ENCODE results near the gene USP28. TPM values are rescaled to one million over a fixed set of nuclear protein-coding genes. Genes with fewer than 3 reads are reported as not detected.
"Not testable (repeated sequence)": the region's sequence is repeated elsewhere in the genome, so short reads cannot be mapped to it uniquely, and the experiment has no call there.

Gene USP28
- total RNA-seq, 1 donor from 2014 or later: 30.9 TPM

- intact Hi-C loops (cut with micrococcal nuclease): loop anchor here (10.0 kb wide), 1 partner anchor 160 kb away; the partner anchor contains the start of gene ZBTB16
- H3K9me3 Mint-ChIP-seq: no peaks in the 10 kb centered on the region
- peaks cover 5% of the 10 kb centered on the region for H3K27me3 Mint-ChIP-seq (ENCODE audit: insufficient read depth)
- no peak overlapping the region for H3K4me3 Mint-ChIP-seq
- H3K4me1 Mint-ChIP-seq (ENCODE audit: low read depth): peaks cover 4% of the 10 kb centered on the region
- H3K36me3 Mint-ChIP-seq (ENCODE audit: low read depth): no peaks in the 10 kb centered on the region
- no peak overlapping the region for H3K27ac Mint-ChIP-seq
- DNase-seq (ENCODE audit: low spot score): no peak
Observed at GRCh38 chr11:113894421-113894996, 19.1 kb upstream of the USP28 start.

GRCh38 chr11:113888848-113889247, 13.5 kb upstream of the USP28 start:
- no peaks in the 10 kb centered on the region for H3K4me1 Mint-ChIP-seq (ENCODE audit: low read depth)
- no peaks in the 10 kb centered on the region for H3K36me3 Mint-ChIP-seq (ENCODE audit: low read depth)
- H3K27me3 Mint-ChIP-seq (ENCODE audit: insufficient read depth): no peaks in the 10 kb centered on the region
- DNase-seq (ENCODE audit: low spot score): no peak
- H3K27ac Mint-ChIP-seq: no peak overlapping the region
- intact Hi-C loops (cut with micrococcal nuclease): no loop called here
- H3K4me3 Mint-ChIP-seq: no peak overlapping the region
- H3K9me3 Mint-ChIP-seq: no peaks in the 10 kb centered on the region

GRCh38 chr11:113885897-113886296, 10.5 kb upstream of the USP28 start:
- intact Hi-C loops (cut with micrococcal nuclease): no loop called here
- Mint-ChIP-seq H3K27me3 (ENCODE audit: insufficient read depth) (peaks cover 7% of the 10 kb centered on the region), H3K9me3 (no peaks in the 10 kb centered on the region), H3K36me3 (ENCODE audit: low read depth) (no peaks in the 10 kb centered on the region), H3K4me3 (no peak overlapping the region), H3K27ac (no peak overlapping the region), H3K4me1 (ENCODE audit: low read depth) (no peaks in the 10 kb centered on the region)
- DNase-seq (ENCODE audit: low spot score): no peak

- no peaks in the 10 kb centered on the region for H3K4me1 Mint-ChIP-seq (ENCODE audit: low read depth)
- H3K4me3 Mint-ChIP-seq: no peak overlapping the region
- peaks cover 7% of the 10 kb centered on the region for H3K27me3 Mint-ChIP-seq (ENCODE audit: insufficient read depth)
- H3K27ac Mint-ChIP-seq: no peak overlapping the region
- intact Hi-C loops (cut with micrococcal nuclease): no loop called here
- H3K36me3 Mint-ChIP-seq (ENCODE audit: low read depth): no peaks in the 10 kb centered on the region
- DNase-seq (ENCODE audit: low spot score): no peak
- no peaks in the 10 kb centered on the region for H3K9me3 Mint-ChIP-seq
Observed at GRCh38 chr11:113884361-113884836, 9.0 kb upstream of the USP28 start.

- peaks cover 7% of the 10 kb centered on the region for H3K27me3 Mint-ChIP-seq (ENCODE audit: insufficient read depth)
- no peak overlapping the region for H3K4me3 Mint-ChIP-seq
- no peak for DNase-seq (ENCODE audit: low spot score)
- intact Hi-C loops (cut with micrococcal nuclease): no loop called here
- H3K27ac Mint-ChIP-seq: no peak overlapping the region
- H3K9me3 Mint-ChIP-seq: no peaks in the 10 kb centered on the region
- H3K4me1 Mint-ChIP-seq (ENCODE audit: low read depth): peaks cover 10% of the 10 kb centered on the region
- H3K36me3 Mint-ChIP-seq (ENCODE audit: low read depth): no peaks in the 10 kb centered on the region
Observed at GRCh38 chr11:113881856-113882255, 6.5 kb upstream of the USP28 start.

GRCh38 chr11:113880971-113881370, 5.6 kb upstream of the USP28 start:
- Mint-ChIP-seq H3K36me3 (ENCODE audit: low read depth) (no peaks in the 10 kb centered on the region), H3K4me1 (ENCODE audit: low read depth) (peaks cover 19% of the 10 kb centered on the region), H3K4me3 (no peak overlapping the region), H3K27ac (no peak overlapping the region), H3K27me3 (ENCODE audit: insufficient read depth) (peaks cover 7% of the 10 kb centered on the region), H3K9me3 (no peaks in the 10 kb centered on the region)
- intact Hi-C loops (cut with micrococcal nuclease): no loop called here
- DNase-seq (ENCODE audit: low spot score): no peak

- H3K27me3 Mint-ChIP-seq (ENCODE audit: insufficient read depth); H3K36me3 Mint-ChIP-seq (ENCODE audit: low read depth); H3K9me3 Mint-ChIP-seq; DNase-seq (ENCODE audit: low spot score); H3K27ac Mint-ChIP-seq; H3K4me3 Mint-ChIP-seq: not testable (repeated sequence)
- intact Hi-C loops (cut with micrococcal nuclease): loop anchor here (10.0 kb wide), 2 partner anchors 305 to 1945 kb away; partner anchors contain the start of gene DIXDC1
- H3K4me1 Mint-ChIP-seq (ENCODE audit: low read depth): peaks cover 27% of the 10 kb centered on the region
Observed at GRCh38 chr11:113879446-113879845, 4.1 kb upstream of the USP28 start.

- Mint-ChIP-seq H3K27ac (peak overlapping the region; percentile 47), H3K4me3 (peak overlapping the region; percentile 26), H3K9me3 (no peaks in the 10 kb centered on the region), H3K4me1 (ENCODE audit: low read depth) (peaks cover 42% of the 10 kb centered on the region), H3K27me3 (ENCODE audit: insufficient read depth) (peaks cover 4% of the 10 kb centered on the region), H3K36me3 (ENCODE audit: low read depth) (peaks cover 7% of the 10 kb centered on the region)
- no peak for DNase-seq (ENCODE audit: low spot score)
- intact Hi-C loops (cut with micrococcal nuclease): loop anchor here (2.0 to 10.0 kb wide), 3 partner anchors 307 to 1943 kb away; partner anchors contain the start of genes DIXDC1 and REXO2
Observed at GRCh38 chr11:113877670-113878055, 2.3 kb upstream of the USP28 start.

GRCh38 chr11:113876798-113877669, 1.7 kb upstream of the USP28 start:
- H3K9me3 Mint-ChIP-seq: no peaks in the 10 kb centered on the region
- H3K4me1 Mint-ChIP-seq (ENCODE audit: low read depth): peaks cover 48% of the 10 kb centered on the region
- H3K36me3 Mint-ChIP-seq (ENCODE audit: low read depth): peaks cover 11% of the 10 kb centered on the region
- H3K27ac Mint-ChIP-seq: peak overlapping the region; percentile 34
- intact Hi-C loops (cut with micrococcal nuclease): loop anchor here (1.0 to 10.0 kb wide), 4 partner anchors 308 to 1942 kb away; partner anchors contain the start of genes C11orf71, DIXDC1, RBM7 and REXO2
- H3K4me3 Mint-ChIP-seq: peak overlapping the region; percentile 98
- peaks cover 2% of the 10 kb centered on the region for H3K27me3 Mint-ChIP-seq (ENCODE audit: insufficient read depth)
- DNase-seq (ENCODE audit: low spot score): no peak

- no peaks in the 10 kb centered on the region for H3K9me3 Mint-ChIP-seq
- no peaks in the 10 kb centered on the region for H3K27me3 Mint-ChIP-seq (ENCODE audit: insufficient read depth)
- H3K4me3 Mint-ChIP-seq: peak overlapping the region; percentile 98
- intact Hi-C loops (cut with micrococcal nuclease): loop anchor here (1.0 to 10.0 kb wide), 4 partner anchors 309 to 1941 kb away; partner anchors contain the start of genes C11orf71, DIXDC1, RBM7 and REXO2
- peaks cover 56% of the 10 kb centered on the region for H3K4me1 Mint-ChIP-seq (ENCODE audit: low read depth)
- DNase-seq (ENCODE audit: low spot score): no peak
- peaks cover 14% of the 10 kb centered on the region for H3K36me3 Mint-ChIP-seq (ENCODE audit: low read depth)
- peak overlapping the region; percentile 99 for H3K27ac Mint-ChIP-seq
Observed at GRCh38 chr11:113876074-113876797, 864 bp upstream of the USP28 start.

- H3K27ac Mint-ChIP-seq: peak overlapping the region; percentile 87
- H3K36me3 Mint-ChIP-seq (ENCODE audit: low read depth): peaks cover 19% of the 10 kb centered on the region
- peaks cover 64% of the 10 kb centered on the region for H3K4me1 Mint-ChIP-seq (ENCODE audit: low read depth)
- DNase-seq (ENCODE audit: low spot score): no peak
- H3K27me3 Mint-ChIP-seq (ENCODE audit: insufficient read depth): no peaks in the 10 kb centered on the region
- H3K9me3 Mint-ChIP-seq: no peaks in the 10 kb centered on the region
- H3K4me3 Mint-ChIP-seq: peak overlapping the region; percentile 96
- intact Hi-C loops (cut with micrococcal nuclease): loop anchor here (1.0 to 10.0 kb wide), 5 partner anchors 68 to 1940 kb away; partner anchors contain the start of genes DIXDC1, TTC12 and ZW10
Observed at GRCh38 chr11:113874581-113875233, 665 bp downstream of the USP28 start.

- H3K4me1 Mint-ChIP-seq (ENCODE audit: low read depth): peaks cover 64% of the 10 kb centered on the region
- H3K27me3 Mint-ChIP-seq (ENCODE audit: insufficient read depth): no peaks in the 10 kb centered on the region
- no peak for DNase-seq (ENCODE audit: low spot score)
- H3K4me3 Mint-ChIP-seq: peak overlapping the region; percentile 96
- peaks cover 19% of the 10 kb centered on the region for H3K36me3 Mint-ChIP-seq (ENCODE audit: low read depth)
- no peaks in the 10 kb centered on the region for H3K9me3 Mint-ChIP-seq
- intact Hi-C loops (cut with micrococcal nuclease): loop anchor here (2.0 to 10.0 kb wide), 3 partner anchors 67 to 1939 kb away; partner anchors contain the start of gene DIXDC1
- H3K27ac Mint-ChIP-seq: peak overlapping the region; percentile 87
Observed at GRCh38 chr11:113874096-113874495, 1.3 kb downstream of the USP28 start.

All from activated T-helper 1 cell treated with anti-CD3 and anti-CD28 coated beads, Interleukin-12 subunit alpha, Interleukin-12 subunit beta, Interleukin-2, Interleukin-4 antibody, amounts not matched to agents 30 ng/mL and 10 ng/mL and 1 ng/mL, durations not matched to agents 14 hours and 24 hours and 36 hours (primary cell).